HG02938 (cell line): ENCODE data around the gene LIPN.

Experiments used
- ATAC-seq: cut with Tn5 transposase; IDR thresholded peaks from one replicate; pipeline ENCODE4 v1.9.1; 2021; ENCODE audit warnings: mild to moderate bottlenecking, moderate library complexity; ENCODE audit not compliant: unreplicated experiment

The LIPN gene

DNA sequence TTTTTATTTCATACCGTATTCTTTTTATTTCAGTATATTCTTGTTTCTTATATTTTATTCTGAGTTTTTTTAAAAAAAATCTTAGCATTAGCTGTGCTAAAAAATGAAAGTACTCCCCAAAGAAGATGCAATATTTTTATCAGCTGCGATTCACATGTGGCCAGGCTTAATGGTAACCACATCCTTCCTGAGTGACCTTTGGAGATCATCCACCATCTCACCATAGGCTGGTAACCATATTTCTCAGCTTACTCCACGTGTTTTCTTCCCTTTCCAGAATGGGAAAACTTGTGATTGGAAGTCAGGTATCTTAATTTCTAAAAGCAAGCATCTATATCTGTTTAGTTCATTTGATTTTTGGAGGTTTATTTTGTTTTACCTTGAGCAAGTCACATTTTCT, 23.9 kb downstream of the LIPN start:
- no peak for ATAC-seq

DNA sequence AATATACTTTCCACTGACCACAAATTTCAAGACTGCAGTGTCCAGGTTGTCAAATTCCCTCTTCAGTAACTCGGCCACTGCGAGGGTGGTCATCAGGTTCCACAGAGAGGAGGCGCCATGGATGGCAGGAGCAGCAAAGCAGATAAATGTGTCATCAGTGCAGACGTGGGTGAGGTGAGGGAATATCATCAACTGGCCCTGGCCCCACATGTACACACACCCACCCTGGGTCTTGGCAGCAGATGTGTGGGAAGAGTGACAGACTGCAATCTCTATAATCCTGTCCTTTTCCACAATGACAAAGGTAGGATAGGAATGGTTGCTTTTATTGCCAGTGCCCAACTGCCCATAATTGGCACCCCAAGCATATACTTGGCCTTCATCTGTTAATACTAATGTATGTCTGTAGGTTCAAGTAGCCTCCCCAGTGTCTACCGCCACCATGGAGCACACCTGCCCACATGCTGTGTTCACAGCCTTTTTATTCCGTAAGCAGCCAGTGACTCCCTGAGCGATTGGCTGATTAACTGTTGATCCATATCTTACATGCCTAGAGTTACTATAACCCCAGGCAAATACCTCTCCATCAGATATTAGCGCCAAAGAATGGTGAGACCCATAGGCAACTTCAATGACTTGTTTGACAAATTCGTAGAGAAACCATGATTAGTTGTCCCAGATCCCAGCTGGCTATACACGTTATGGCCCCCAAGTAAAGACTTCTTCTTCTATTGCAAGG, 26.4 kb downstream of the LIPN start:
- no peak for ATAC-seq

DNA sequence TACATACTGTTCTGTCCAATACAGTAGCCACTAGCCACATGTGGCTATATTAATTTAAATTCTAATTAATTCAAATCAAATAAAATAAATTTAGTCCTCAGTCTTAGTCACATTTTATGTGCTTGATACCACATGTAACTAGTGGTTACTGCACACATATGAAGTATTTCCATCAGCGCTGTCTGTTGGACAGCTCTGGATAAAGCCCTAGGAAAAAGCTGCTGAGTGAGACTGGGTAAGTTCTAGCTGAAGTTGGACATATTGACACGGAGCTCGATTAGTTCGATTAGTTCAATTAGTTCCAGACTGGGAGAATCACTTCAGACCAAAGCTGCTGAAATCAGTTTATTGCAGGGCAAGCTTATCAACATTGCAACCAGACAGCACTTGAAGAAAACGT, 27.6 kb downstream of the LIPN start:
- ATAC-seq, result no peak

DNA sequence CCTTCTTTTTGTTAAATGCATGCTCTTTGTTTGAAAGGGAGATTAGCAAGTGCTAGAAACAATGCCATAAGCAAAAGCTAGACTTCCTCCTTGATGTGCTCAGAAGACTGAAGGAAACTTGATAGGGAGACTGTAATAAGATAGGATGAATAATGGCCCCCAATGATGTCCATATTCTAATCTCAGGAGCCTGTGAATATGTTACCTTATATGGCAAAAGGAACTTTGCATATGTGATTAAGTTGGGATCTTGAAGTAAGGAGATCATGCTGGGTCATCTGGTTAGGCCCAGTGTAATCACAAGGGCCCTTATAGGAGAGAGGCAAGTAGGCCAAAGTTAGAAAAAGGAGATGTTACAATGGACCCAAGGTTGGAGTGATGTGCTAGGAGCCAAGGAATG, 29.1 kb downstream of the LIPN start:
- ATAC-seq, result no peak

DNA sequence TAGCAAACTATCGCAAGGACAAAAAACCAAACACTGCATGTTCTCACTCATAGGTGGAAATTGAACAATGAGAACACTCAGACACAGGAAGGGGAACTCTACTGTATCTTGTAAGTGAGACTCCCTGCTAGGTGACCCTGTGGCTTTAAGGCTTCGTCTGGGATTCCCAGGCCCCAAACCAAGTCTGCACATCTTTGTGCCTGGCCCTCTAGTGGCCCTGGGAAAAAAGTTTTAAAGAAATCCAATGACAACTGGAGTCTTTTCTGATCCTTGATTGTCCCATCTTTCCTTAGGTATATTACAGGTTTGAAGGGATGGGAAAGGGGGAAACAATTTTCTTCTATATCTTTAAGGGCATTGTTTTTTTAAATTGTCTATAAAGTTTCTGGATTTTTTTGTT, 32.1 kb downstream of the LIPN start:
- ATAC-seq, result no peak

DNA sequence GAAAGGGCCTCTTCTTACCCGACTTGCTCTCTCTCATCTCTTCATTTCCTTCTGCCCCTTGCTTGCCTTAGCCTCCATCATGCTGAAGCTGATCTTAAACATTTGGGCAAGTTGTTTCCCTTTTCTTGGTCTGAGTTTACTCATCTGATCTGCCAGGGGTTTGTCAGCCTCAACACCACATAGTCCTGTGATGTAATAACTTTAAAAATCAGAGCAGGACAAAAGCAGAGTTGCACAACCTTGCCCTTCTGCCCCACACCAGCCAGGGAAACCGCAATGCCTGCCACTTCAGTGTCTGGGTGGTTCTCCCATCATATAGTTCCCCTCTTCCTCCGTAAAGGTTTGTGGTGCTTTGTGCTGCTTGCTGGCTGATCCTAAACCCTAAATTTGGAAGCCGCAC, 32.8 kb downstream of the LIPN start:
- ATAC-seq, result no peak

DNA sequence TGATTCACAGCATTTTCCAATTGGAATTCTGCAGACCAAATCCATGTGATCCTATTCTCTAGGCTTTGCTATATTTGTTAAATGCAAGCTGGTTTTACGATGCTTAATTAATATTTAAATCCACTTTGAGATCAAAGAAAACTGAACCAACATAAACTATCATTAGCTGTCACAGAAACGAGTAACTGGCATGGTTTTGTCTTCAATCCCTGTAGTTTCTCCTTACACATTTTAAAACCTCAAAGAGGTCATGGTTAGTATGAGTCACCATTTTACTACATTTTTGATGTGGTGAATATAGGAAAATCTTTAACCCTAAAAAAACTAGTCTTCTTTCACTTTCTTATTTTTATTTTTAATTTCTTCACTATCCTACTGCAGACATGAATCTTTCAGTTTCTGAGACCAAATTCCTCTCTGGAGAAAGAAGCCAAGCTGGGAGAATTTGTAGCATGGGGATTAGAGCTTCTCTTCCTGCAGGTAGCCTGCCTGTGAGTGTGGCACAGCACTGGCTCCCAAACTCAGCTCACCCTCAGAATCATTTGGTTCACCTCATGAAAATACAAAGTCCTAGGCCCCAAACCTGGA, 34.0 kb downstream of the LIPN start:
- ATAC-seq, result no peak

DNA sequence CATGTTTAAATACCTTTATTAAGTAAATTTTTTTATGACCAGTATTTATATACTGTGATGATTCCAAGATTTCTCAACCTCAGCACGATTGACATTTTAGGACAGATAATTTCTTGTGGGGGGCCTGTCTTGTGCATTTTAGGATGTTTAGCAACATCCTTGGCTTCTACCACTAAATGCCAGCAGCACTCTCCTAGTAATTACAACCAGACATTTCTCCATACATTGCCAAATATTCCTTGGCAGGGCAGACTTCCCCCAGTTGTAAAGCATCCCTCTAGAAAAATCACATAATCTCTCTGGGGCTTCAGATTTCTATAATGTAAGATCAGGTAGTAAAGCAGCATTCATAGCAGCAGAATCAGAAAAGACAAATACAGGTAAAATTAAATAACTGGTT, 34.9 kb downstream of the LIPN start:
- ATAC-seq, result no peak

DNA sequence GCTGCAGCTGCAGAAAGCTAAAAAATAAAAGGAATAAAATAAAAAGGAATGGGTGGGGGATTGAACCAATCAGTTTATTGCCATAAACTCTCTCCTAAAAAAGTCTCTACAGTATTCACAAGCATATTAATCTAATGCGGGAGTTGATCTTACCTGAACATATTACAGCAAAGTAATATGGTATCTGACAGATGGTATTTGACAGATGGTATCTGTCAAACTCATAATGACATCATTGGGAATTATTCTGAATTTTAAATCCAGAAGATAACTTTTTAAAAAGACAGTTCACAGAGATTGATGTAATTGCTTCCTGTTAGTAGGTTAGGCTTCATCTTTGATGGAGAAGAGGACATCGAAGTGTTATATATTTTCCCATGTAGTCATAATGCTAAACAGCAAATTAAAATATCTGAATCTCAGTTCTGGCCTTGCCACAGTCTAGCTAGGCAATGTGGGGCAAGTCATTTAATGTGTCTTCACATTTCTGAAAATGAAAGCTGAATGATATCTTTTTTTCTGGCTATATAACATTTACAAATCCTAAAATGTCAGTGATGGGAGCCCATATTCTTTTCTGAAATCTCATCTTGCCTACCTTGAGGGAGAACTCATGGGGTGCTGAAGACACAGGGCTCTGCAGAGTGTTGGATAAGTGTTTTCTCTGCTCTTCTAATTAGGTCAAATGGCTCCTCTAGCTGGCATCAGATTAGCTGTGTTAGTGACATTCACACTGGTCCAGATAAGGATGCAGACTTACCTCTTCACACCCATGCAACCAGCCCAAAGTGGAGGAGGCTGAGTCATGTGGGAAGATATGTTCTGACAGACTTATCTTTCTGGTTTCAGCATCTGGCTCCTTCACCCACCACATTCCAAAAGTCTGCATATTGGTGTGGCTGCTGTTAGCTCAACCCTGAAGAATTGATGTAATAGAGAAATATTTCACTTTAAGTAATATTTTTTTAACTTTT, 40.6 kb downstream of the LIPN start:
- no peak for ATAC-seq

DNA sequence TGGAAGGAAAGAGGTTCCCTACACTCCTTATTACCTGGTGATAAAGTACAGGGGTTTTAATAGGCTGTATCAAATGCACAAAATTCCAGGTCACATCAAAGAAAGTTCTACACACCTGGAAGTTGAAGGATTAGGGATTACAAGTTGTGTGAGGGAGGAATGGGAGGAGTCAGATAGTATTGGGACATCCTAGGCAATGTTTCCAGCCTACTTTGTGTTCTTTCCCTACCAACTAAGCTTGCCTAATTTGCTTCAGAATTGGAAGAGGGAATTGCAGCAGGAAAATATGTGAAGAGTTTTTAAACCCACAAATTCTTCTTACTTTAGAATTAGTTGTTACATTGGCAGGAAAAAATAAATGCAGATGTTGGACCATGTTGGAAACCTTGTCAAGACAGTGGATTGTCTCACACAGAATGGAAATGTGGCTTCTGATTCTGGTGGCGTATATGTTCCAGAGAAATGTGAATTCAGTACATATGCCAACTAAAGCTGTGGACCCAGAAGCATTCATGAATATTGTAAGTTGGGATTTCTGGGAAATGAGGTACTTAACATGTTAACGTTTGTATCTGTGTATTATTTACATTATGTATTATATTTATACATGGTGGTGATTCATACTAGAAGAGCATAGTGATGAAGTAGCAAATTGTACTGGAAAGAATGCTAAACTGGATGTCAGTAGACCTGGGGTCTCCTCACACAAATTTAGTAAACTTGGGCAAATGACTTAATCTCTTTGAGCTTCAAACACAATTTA, 42.9 kb downstream of the LIPN start, which contains the start of gene LIPM:
Gene LIPM, plus strand, starts transcription at position 208 of the 763 bp plus-strand sequence. Its CDS starts 167 bp downstream, at position 375.
- no peak for ATAC-seq

DNA sequence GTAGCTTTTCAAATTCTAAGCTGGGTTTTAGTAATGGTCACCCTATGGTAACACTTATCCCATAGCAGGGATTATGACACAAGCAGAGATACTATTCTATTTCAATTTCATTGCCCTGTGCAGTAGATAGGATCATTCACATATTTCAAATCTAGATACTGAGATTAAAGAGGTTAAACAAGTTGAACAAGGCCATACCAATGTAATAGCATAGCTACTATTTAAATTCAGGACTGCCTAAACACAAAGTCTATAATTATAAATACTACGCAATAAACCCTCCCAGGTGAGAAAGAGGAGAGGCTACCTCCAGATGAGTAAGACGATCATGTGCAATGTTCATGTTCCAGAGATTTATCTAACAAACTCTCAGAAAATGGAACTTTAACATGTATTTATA, 43.8 kb downstream of the LIPN start:
- ATAC-seq, result no peak

DNA sequence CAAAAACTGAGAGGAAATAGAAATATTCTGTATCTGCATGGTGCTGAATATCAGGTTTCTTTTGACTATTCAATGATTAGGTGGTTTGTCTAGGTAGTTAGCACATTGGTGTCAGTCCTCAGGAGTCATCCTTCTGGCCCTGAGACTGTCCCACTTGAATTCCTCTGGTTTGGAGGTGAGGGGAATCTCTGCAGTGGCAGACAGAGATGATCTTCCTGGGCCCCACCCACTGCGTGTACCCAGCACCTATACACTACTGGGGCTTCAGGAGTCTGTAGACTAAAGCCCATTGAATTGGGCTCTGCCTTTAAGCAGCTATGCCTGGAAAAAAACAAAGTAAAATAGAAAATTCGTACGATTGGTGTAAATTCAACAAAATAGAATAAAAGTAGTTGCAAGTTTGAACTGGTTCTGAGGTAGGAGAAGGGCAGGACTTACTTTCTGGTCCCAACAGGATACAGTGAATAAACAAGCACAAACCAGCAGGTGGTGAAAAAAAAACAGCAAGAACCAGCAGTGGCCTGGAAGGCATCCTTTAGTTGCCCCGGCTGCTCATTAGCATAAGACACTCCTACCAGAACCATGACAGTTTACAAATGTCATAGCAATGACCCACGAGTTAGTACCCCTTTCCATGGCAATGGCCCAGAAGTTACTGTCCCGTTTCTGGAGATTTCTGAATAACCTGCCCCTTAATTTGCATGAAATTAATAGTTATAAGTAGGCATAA, 44.4 kb downstream of the LIPN start:
- no peak for ATAC-seq

DNA sequence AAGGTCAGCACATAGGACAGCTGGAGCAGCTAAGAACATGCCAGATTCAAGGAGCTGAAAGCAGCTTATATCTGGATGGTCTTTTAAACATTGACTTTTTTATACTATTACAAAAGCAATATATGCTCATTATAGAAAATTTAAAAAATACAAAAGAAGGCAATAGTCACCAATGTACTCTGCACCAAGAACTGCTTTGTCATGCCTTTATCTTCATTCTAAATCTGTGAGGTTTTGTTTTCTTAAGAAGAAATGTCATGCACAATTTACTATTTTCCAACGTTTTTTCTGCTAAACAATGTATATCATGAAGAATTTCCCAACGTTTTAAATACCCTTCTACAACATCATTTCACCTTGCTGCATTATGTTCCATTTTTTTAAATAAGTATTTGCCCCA, 45.5 kb downstream of the LIPN start:
- ATAC-seq, result no peak

DNA sequence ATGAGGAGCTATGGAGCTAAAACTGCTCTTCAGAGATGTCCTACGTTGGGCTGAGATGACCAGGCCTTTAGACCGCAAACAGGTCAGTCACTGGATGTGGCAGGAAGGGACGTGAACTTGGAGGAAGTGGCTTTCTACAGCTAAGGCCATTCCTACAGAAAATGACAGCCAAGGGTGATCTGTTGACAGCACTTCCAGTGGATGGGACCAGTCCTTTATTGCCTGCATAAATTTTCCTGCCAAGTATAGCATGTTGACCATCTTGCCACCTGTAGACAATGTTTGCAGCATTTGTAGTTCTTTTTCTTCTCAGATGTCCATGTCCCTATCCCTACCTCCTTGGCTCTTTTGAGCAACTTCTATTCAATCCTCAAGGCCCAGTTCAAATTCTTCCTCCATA, 46.1 kb downstream of the LIPN start:
- no peak for ATAC-seq

DNA sequence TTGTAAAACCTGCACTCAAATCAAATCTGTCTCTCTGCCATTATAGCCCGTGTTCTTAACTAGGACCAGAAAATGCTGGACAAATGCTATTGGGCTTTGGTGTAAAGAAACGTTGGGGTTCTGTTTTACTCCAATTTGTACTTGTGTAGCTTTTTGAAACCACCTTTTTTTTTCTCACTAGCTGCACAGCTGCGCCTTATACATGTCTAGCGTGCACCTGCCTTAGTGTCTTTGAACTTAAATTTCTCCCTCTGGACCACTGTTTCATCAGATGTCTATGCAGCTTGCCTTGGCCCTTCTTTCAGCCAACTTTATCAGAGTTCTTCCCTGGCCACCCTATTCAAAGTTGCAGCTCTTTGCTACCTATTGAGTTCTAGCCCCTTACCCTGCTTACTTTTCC, 49.8 kb downstream of the LIPN start:
- no peak for ATAC-seq

DNA sequence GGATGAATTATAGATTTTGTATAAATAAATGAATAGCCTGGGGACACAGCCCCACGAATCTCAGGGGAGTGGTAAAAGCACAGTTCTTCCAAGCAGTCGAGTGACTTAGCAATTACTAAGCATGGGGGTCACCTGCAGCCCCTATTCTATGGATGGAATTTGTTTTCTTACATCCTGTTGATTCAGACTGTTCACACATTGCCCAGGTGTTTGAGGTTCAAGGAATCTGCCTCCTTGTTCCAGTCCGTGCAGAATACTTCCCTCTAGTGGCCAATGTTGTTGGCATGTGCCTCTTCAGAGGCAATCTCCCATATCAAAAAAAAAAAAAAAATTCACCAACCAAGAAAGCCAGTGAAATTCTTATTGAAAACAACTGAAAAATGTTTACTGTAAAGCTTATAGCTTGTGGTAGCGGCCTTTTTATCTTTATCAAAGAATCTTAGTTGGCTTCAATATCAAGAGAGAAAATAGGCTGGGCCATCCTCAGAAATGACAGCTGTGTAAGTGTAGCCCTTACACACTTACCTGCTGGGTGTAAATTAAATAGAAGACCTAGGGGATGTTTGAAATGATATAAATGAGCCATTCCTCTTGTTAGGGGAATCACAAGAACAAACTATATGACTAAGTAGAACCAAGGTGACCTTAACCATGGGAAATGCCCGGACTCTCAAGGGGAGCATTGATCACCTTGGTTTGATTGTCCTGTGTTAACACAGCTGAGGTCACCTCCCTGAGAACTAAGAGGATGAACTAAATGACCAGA, 50.6 kb downstream of the LIPN start:
- no peak for ATAC-seq

DNA sequence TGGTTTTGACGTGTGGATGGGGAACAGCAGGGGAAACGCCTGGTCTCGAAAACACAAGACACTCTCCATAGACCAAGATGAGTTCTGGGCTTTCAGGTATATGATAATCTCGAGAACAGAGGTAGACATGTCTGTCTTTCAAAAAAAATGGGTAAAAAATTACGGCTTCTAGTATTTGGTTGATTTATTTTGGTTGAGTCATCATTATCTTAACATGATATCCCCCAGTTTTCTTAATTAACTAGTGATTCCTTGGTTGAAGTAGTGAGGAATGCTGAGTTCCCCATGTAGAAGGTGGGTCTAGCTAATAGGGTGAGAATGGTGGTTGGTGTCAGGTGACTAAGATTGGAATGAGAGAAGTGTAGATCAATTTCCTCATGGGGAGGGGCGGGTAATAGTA, 53.4 kb downstream of the LIPN start:
- no peak for ATAC-seq

DNA sequence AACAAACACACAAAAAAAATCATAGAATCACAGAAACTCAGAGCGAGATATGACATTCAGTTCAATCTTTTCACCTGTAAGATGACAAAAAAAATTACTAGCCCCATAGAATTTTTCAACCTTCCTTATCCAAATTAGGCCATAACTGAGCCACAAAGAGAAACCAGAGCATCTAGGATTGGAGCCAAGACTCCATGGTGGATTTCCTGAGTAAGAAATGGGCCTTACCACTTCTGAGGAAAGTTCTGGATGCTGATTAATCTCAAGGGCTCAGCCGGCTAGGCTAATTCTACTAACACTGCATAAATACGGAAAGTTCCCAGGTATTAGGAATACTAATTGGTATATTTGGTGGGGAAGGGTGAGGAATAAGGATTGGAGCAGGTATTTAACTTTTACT, 59.5 kb downstream of the LIPN start:
- ATAC-seq, result no peak

DNA sequence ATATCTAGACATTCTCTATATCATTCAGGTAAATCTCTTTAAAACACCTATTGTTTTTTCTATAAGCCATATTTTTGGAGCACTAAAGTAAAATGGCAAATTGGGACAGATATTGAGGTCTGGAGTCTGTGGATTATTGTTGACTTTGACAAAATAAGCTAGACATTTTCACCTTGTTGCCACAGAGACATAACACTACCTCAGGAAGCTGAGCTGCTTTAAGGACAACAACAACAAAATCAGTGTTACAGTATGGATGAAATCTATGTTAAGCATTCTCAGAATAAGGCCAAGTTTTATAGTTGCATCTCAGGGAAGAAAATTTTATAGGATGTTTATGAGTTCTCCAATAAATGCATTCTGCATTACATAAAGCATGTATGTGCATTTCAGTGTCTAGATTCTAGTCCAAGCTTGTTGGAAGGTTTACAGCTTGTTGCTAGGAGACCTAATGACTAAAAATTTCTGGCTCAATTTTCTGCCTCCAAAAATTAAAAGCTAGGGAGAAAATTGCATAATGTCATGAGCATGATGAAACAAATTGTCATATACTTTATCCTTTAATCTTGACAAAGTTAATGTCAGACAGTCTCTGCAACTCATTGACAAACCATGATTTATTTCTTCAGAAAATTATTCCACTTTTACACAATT, 61.1 kb downstream of the LIPN start:
- ATAC-seq, result no peak
